K562 (cell line): ENCODE results near the gene SNX12. TPM values are rescaled to one million over a fixed set of nuclear protein-coding genes. Genes with fewer than 3 reads are reported as not detected.

ENCODE experiments used
- CBFA2T2 ChIP-seq: fragments of 450-650 bp; conservative IDR thresholded peaks from 2 replicates; pipeline ENCODE4 v1.6.1; 2017; ENCODE audit warnings: mild to moderate bottlenecking
- CTBP1 ChIP-seq: fragments of 450-650 bp; IDR thresholded peaks from 2 replicates; pipeline ENCODE4 v1.6.1; 2016; ENCODE audit warnings: borderline replicate concordance
- HMGXB4 ChIP-seq: sonication (generic); formaldehyde crosslinking; IDR thresholded peaks from 2 replicates; pipeline ENCODE4 v1.8.1; 2023; ENCODE audit warnings: mild to moderate bottlenecking, missing genetic modification reagents
- KLF13 ChIP-seq: fragments of 450-650 bp; IDR thresholded peaks from 2 replicates; pipeline ENCODE4 v1.6.1; 2016; ENCODE audit warnings: missing genetic modification characterization, low read depth, mild to moderate bottlenecking, missing compliant biosample characterization, moderate library complexity, borderline replicate concordance
- MAFG ChIP-seq: fragments of 450-650 bp; conservative IDR thresholded peaks from 2 replicates; pipeline ENCODE4 v1.6.1; 2016; ENCODE audit warnings: missing genetic modification characterization, missing compliant biosample characterization
- PML ChIP-seq: IDR thresholded peaks from 2 replicates; pipeline ENCODE4 v1.6.1; 2012; ENCODE audit warnings: low read length, inconsistent platforms
- RBBP5 ChIP-seq: fragments of 200-600 bp; sonication (generic); IDR thresholded peaks from 2 replicates; pipeline ENCODE4 v1.6.1; 2012; ENCODE audit warnings: borderline replicate concordance, mild to moderate bottlenecking, low read length, control low read depth, inconsistent platforms; ENCODE audit not compliant: insufficient read depth, poor library complexity, severe bottlenecking
- TRIM25 ChIP-seq: fragments of 450-650 bp; IDR thresholded peaks from 2 replicates; pipeline ENCODE4 v1.7.0; 2016; ENCODE audit warnings: borderline replicate concordance
- ZBED1 ChIP-seq: IDR thresholded peaks from 2 replicates; pipeline ENCODE4 v1.6.1; 2014
- ZBTB17 ChIP-seq: fragments of 450-650 bp; formaldehyde crosslinking; IDR thresholded peaks from 2 replicates; pipeline ENCODE4 v1.4.0; 2020; ENCODE audit warnings: mild to moderate bottlenecking
- ZBTB40 ChIP-seq, 2 experiments: fragments of 450-650 bp in 1 of 2; sonication (generic) in 1 of 2; formaldehyde crosslinking in 1 of 2; IDR thresholded peaks; 2 replicates each; pipeline versions ENCODE4 v1.7.1 to v1.9.0; 2016 to 2022; ENCODE audit warnings: inconsistent platforms in 1 of 2, mild to moderate bottlenecking in 1 of 2, missing genetic modification reagents in 1 of 2
- ZFP1 ChIP-seq: fragments of 450-650 bp; formaldehyde crosslinking; IDR thresholded peaks from 2 replicates; pipeline ENCODE4 v1.4.0; 2020; ENCODE audit warnings: mild to moderate bottlenecking, mixed read lengths
- ZNF121 ChIP-seq: sonication (generic); formaldehyde crosslinking; conservative IDR thresholded peaks from 2 replicates; pipeline ENCODE4 v1.8.0; 2022; ENCODE audit warnings: missing genetic modification reagents
- ZNF766 ChIP-seq: fragments of 200-800 bp; sonication (Bioruptor generic); conservative IDR thresholded peaks from 2 replicates; pipeline ENCODE4 v1.6.1; 2016; ENCODE audit warnings: missing genetic modification characterization, missing compliant biosample characterization
- polyA plus RNA-seq, 8 experiments: library from polyadenylated mRNA; depleted of rRNA in 4 of 8; stranded (reverse) in 5 of 8; unstranded in 3 of 8; fragments of >200 nt; fragmentation: Nextera tagmentation in 2 of 8; fragmentation: Illumina TruSeq in 1 of 8; extraction: Ambion mirVana in 2 of 8; extraction: Trizol in 1 of 8; gene quantifications; 2 replicates each; pipeline versions ENCODE4 v1.2.1 to v1.2.3, GENCODE V29; 2011 to 2014; ENCODE audit warnings: inconsistent platforms in 1 of 8, missing spikeins in 1 of 8
- total RNA-seq, 7 experiments: library from RNA; depleted of rRNA in 6 of 7; stranded (reverse); fragments of >200 nt in 6 of 7; fragmentation: Illumina TruSeq in 2 of 7; extraction: Trizol in 2 of 7; gene quantifications; 2 replicates each; pipeline versions ENCODE4 v1.2.1 to v1.2.3, GENCODE V29; 2011 to 2021; ENCODE audit warnings: low replicate concordance in 1 of 7

The SNX12 gene
- total and polyA plus RNA-seq, 9 of the 15 experiments (the other 6 are each of a cell fraction or from before 2014, with no cell fraction given), result 12.7 to 50.3 (median 37.1) TPM

- TF ChIP-seq ZBTB40 (IDR thresholded peaks at IDR 0.05), result no peak
- no peak for TF ChIP-seq ZBTB40 (CRISPR knock-in tag; IDR thresholded peaks at IDR 0.05)
- TF ChIP-seq ZFP1, result no peak
- TF ChIP-seq ZBED1, result 0 out of 2 replicates have a peak, but pooled peaks have one; percentile 40
- no peak for TF ChIP-seq TRIM25
- no peak for TF ChIP-seq HMGXB4 (CRISPR knock-in tag)
- TF ChIP-seq PML, result no peak; the same call in 1 of the 2 replicates
- TF ChIP-seq CTBP1, result no peak
- no peak for TF ChIP-seq KLF13 (tag)
- TF ChIP-seq ZNF121, result no peak
- no peak for TF ChIP-seq ZNF766
- TF ChIP-seq MAFG (tag), result no peak
- TF ChIP-seq ZBTB17 (CRISPR knock-in tag), result no peak
- no peak for TF ChIP-seq RBBP5
- TF ChIP-seq CBFA2T2, result peak; percentile 51
Measured at GRCh38 chrX:71103110-71103983, 35.2 kb upstream of the SNX12 start (continued).
